GM21447 (cell line): ENCODE measurements around the gene RXRB.

Experiments
- ATAC-seq: cut with Tn5 transposase; IDR thresholded peaks from one replicate; pipeline ENCODE4 v1.9.1; 2021; ENCODE audit not compliant: unreplicated experiment

RXRB gene

DNA sequence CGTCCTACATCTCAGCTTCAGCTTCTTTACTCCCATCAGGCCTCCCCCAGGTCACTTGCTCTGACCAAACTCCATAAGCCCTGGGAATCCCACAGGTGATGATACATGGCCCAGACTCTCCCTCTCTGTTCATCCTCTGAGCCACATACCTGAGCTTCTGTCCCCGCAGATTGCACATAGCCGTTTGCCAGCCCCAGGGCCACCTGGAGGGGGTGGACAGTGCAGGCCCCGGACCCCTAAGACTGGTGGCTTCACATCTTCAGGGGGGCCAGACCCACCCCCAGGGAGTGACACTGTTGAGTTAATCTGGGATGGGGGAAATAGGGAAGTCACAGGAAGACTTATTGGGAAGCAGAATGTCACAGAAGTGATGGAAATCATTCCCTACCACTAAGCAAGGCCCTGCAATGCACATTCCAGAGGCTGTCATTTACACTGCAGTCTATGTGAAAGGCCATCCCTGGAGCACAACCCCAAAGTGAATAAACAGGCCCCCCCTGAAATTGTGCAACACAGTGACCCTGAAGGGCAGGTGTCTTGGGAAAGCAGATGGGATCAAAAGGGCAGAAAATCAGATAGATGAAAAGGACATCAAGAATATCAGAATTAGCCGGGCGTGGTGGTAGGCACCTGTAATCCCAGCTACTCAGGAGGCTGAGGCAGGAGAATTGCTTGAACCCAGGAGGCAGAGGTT, 2.2 kb downstream of the RXRB start:
- no peak for ATAC-seq

DNA sequence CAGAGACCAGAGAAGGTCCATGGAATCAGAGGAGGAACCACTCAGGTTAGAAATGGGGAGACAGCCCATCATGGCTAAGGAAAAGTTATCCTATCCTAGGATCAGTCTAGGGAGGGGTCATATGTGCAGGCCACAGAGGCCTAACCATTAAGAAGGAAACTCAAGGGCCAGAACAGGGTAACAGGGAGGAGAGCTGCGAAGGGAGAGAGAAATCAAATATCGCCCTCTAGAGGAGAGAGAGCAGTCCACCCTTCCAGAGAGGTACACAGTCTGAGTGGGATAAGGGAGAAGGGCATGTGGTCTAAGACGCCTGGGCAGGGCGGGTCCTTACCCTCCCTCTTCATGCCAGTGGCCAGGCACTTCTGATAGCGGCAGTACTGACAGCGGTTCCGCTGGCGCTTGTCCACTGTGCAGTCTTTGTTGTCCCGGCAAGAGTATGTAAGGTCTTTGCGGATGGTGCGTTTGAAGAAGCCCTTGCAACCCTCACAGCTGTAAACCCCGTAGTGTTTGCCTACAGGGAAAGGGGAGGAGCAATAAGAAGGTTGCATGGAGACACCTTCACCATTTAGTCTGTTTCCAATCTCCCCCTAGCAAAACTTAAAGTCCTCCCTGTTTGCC, 2.9 kb downstream of the RXRB start:
- ATAC-seq = no peak

DNA sequence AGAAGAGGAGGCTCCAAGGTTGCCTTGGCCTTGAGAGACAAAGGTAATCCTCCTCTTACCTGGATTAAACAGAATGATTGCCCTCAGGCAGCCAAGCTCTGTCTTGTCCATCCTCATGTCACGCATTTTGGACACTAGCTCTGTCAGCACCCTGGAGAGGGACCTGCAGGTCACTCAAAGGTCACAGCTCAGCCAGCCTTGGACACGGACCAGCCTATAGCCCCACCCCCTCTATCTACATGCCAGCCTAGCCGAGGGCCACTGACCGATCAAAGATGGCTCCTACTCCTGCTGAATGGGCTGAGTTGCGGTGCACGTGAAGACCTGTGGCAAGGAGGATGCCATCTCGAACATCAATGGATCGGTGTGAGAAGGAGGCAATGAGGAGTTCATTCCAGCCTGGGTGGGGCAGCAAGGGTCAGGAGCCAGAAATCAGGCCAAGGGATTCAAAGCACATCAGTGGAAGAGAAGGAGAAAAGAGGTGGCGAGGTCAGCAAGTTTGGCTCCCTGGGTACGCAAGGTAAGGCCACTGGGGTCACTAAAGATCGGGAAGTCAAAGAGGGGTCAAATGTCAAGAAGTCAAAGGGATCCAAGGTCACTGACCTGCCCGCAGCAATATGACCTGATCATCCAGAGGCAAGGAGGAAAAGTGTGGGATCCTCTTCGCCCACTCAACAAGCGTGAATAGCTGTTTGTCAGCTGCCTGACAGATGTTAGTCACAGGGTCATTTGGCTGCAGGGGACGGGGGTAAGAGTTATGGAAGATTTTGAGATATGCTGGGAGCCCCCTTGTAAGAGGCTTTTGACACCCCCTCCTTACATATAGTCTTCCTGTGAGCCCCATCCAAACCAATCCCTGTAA, 4.9 kb downstream of the RXRB start:
- no peak for ATAC-seq

DNA sequence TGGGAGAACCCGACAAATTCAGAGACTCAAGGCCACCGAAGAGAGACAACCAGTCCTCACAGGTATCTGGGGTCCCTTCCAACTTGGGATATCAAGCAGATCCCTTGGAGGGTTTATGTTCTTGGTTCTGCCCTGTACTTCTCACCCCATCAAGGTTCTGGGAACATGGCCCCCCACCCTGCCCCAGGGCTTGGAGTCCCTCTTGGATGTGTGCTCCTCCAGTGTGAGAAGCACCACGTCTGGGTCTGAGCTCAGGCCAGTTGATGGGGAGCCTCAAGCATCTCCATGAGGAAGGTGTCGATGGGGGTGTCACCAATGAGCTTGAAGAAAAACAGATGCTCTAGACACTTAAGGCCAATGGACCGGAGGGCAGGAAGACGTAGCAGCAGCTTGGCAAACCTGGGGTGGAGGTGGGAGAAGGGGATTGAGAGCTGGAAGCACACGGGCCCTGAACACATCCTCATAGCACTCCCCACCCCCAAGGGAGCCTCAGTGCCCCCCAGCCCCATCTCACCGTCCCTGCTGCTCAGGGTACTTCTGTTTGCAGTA, 6.0 kb downstream of the RXRB start:
- no peak for ATAC-seq

DNA sequence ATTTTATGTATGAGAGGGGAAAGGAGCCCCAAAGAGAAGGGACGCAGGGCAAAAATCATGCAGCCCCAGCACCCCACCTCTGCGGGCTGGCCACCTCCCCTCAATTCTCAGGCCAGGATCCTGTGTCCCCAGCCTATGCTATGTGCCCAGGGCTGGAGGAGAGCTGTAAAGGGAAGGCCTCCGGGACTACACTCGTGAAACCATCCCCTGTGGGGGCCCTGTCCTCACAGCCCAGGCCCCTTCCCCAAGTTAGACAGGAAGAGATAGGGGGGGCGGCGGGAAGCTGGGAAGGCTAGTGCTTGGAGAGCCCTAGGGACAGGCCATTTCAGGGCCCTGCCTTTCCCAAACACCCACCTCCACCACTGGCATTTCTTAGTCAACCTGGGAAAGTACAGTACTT, 6.8 kb downstream of the RXRB start:
- no peak for ATAC-seq

DNA sequence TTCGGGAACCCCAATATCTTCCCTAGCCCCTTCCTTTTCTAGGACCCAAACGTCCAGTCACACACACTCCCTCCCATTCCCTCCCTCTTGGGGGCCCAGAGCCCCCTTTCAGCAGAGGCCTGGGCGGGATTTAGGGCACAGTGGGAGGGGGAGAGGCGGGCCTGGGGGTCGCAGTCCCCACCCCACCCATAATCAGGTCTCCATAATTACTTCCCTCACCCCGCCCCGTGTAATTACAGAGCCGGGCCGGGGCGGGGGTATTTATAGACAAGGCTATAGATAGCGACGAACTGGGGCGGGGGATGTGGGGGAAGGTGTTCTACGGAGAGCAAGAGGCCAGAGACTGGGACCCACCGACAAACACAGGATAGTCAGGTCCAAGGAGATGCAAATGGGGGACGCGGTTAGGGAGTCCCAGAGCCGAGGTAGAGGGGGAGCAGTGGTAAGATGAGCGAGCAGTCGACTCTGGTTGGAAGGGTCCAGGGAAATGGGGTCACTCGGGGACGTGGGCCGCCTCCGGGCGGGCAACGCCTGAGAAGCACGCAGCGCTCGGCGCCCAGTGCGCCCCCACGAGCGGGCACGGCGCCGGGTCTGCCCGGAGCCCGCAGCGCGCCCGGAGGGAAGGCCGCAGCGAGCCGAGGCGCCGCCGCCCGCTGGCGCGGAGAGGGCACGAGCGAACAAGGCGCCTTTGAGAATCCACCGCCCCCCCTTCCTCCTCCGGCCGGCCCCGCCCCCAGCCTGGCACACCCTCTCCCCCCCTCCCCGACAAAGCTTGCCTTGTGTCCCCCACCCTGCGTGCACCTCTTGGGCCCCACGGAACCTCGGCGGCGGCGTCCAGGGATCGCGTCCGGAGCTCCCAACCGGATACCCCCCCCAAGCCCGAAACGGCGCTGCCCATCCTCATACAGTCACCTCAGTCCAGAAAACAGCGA, 7.5 kb downstream of the RXRB start:
- ATAC-seq = no peak

DNA sequence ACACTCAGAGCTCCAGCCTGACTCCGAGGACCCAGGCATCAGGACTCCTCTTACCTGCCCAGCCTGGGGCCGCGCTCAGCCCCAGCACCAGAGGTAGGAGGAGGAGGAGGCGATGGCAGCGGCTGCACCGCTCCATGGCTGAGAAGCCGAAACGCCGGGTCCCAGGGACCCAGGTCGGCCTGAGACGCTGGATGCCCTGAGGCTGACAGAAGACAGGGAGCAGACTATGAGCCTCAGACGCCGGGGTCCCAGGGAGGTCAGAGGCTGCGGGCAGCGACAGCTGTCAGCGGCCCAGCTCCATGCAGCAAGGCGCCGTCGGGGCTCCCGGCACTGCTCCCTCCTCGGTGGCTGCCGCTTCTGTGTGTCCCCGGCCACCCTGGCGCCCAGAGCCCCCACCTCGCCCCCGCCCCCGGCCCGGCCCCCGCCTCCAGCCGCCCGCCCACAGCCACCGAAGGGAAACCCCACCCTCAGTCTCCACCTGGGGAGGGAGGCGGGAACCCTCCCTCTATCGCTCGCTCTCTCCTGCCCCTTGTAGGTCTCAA, 8.3 kb downstream of the RXRB start, which contains the start of gene COL11A2:
Gene COL11A2 (minus strand): TSS at position 363 of the 542 bp plus-strand sequence. CDS start 227 bp downstream, at position 136.
- no peak for ATAC-seq

DNA sequence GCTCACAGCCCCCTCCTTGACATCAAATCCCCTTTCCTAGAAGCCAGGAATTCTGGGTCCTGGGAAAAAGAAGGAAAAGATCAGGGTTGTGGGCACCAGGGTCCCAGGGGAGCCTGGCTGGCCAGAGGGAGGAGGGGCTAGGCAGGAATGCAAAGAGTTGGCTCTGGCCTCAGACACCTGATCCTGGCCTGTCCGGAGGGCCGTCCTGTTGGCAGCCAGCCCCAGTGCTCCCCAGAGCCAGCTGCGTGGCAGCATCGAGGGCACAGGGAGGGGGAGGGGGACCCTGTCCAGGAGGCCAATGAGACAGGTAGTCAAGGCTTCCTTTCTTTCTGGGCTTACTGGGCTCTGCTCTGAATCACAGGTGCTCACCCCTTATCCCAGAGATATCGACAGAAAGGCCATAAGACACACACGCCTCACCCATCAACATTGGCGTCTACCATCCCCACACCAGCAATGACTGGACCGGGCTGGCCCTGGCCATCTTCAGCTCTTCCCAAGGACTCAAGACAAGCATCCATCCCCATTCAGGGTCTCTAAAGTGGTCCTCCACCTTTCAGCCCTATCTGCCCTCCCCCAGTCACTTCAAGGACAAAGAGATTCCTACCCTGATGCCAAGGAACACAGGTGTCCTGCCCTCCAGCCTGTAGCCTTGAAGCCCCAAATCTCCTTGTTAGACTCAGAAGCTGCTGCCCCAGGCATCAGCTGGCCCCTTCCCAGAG, 8.9 kb downstream of the RXRB start:
- ATAC-seq = no peak

DNA sequence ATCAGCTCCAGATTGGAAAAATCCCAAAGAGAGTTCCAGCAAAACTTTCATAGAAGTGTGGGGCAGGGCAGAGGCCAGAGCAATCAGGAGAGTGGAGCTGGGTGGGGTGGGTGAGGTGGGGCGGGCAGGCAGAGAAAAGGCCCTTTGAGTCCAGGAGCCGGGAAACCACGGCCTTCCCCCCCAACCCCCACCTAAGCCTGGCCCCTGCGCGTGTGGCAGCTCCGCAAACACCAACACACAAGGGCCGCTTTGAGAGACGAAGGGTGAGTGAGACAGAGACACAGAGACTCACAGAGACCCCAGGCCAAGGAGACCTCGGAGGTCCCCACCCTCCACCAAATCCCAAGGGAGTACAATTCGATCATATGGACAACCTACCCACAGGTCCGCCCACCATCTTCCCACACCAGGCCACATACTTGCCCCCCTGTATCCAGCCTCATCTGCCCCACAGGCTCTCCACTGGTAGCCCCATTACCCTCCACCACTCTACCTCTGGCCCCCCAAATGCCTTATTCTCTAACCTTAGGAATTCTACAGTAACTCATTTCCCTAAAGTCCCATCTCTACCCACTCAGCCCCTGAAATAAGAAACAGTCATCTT, 9.9 kb downstream of the RXRB start:
- ATAC-seq = no peak

DNA sequence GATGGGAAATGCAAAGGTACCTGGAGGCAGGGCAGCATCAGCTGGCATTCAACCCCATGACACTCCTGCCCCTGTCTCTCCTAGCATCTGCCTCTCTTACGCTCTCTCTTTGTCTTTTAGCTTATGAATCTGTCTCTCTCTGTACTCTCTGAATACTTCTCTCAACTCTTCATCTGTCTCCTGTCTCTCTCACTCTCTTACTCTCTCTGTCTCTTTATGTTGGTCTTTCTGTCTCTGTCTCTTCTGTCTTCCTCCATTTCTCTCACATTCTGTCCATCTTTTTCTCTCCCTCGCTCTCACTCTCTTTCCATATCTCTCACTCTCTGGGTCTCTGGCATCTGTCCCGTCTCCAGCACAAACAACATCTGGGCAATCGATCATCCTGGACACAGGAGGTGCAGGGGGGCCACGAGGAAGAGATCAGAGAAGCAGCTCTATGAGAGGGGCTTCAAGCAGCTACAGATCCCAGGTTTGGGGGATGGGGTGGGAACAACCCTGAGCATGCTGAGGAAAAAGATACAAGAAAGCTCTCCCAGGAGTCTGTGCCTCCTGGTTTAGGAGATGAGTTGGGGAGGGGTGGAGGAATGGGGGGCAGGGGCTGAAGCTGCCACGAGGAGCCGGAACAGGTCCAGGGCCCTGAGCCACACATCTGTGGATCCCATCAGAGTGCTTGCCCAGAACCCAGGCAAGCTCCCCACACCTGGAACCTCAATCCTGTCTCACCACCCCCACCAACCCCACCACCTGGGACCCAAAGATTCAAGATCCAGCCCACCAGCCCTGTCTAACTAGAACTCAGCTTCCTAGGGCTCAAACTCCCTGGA, 10.6 kb downstream of the RXRB start:
- no peak for ATAC-seq

DNA sequence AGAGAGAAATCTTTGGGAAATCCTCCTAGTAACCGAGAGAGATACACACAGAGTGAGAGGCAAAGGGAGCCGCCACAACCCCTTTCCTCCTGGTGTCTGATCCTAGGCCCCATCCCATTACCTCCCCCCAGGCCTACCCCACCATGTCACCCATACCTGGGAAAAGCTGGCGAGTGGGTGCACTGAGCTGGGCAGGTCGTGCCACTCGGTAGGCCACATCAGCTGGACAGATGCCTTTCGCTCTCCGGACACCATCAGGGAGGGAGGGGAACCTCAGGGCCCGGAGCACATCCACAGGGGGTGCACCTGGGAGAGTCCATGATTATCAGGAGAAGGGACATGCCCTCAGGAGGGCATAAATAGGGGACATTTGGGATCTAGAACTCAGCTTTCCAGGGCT, 11.3 kb downstream of the RXRB start:
- no peak for ATAC-seq

DNA sequence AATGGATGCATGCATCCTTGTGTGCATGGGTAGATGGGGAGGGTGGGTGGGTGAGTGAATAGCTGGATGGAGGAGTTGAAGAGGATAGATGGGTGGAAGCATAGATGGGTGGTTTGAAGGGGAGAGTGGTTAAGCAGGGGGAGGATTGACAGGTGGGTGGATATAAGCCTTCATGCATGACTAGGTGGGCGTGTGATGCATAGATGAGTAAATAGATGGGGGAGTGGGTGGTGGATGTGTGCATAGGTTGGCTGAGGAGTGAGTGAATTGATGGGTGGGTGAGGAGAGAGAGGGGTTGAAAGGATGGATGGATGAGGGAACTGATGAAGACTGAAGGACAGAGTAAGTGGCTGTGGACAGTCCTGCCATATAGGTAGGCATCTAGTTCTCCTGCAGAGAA, 12.7 kb downstream of the RXRB start:
- ATAC-seq = no peak

DNA sequence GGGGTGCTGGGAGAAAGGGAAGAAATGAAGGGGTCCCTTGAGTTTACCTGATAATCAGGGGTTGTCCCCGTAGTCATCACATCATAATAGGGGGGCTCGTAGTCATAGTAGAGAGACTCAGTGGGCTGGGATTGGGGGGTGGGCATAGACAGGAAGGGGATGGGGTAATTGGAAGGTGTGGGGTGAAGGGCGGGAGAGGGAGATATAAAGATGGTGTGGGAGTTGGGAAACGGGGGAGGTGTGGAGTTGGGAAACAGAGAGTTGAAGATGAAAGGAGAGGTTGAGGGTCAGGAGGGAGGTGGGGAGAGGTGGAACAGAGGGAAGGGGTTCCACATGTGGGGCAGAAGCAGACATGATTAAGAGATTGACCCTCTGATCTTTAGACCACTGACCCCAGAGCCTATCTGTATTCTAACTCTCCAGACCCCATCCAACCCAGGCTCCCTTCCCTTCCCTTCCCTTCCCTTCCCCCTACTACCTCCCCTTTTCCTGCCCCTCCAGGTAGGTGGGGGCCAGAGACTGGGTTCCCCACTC, 14.7 kb downstream of the RXRB start:
- no peak for ATAC-seq

DNA sequence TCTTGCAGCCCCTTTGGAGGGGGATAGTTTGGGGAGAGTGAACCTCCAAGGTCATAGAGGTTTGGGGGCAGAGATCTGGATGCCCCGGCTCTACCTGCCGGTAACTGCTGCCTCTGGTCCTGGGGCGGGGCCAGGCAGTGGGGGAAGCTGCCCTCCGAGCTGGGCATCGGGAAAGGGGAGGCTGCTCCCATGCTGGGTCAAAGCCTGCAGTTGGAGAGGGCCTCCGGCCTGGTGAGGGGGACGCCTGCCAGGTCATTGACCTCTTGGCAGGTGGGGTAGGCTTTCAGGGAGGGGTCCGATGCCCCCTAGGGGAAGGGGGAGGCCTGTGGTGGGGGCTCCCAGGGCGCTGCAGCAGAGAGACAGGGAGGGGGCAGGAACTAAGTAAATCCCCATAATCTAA, 15.3 kb downstream of the RXRB start:
- ATAC-seq = no peak

DNA sequence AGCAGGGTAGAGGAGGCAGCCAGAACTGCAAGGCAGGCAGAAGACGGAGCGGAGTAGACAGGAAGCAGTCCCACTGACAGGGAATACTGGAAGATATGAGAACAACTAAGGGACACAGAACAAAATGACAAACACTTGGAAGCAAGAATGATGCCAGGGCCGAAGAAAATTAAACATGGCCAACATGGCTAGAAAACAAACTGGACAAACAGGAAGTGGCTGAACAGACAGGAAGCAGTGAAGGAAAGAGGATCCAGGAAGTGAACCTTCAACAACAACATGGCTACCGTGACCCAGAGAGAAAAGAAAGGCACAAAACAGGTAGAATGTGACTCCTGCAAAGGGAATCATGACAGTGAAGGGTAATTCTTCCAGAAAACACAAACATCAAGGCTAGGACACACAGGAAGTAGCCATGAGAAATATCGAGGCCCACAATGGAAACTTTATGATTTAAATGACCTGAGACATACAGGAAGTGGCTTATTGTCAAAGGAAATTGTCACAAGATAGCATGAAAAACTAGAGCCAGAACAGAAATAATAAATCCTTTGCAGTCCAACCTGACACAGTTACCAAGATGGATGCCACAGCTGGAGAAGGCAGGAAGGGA, 17.3 kb downstream of the RXRB start:
- ATAC-seq = no peak

DNA sequence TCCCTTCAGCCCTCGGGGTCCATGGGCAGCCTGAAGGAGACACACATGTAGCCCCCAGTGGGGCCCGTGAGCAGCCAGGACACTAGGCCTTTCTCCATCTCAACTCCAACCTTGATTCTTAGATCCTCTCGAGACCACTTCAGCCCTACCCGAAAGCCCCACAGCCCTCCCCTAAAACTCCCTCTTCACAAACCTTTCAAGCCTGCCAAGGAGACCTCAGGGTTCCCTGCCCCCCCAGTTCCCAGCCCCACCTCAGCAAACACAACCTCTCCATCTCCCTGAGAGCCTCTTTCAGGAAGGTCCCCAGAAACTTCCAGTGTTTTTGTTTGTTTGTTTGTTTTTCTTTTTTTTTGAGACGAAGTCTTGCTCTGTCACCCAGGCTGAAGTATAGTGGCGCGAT, 19.3 kb downstream of the RXRB start:
- no peak for ATAC-seq

DNA sequence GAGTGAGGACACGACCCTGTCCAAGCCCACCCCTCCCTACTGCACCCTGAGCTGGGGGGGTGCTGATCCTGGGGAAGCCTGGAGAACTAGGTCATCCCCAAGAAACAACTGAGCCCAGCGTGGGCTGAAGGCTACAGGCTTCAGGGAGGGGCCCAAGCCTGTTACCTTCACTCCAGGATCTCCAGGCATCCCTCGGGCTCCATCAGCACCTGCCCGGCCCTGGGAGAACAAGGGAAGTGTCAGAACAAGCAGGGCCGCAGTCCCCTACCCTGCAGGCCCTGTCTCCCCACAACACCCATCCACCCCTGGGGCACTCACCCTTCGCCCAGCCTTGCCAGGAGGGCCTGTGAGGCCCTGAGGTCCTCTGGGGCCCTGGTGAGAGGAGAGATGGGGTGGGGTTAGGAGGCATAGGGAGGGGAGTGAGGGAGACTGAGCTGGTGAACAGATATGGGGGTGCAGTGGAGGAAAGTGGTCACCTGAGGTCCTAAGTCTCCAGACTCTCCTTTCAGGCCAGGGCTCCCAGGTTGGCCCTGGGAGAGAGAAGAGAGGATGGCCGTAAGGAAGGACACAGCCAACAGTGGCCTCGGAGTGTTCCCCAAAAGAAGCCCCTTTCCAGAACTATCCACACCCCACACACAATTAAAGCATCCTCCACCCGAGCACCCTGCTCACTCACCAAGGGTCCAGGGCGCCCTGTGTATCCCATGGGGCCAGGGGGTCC, 21.6 kb downstream of the RXRB start:
- ATAC-seq = no peak
